SK-N-SH (cell line): ENCODE data around the gene MFNG. TPM values are rescaled to one million over a fixed set of nuclear protein-coding genes. Genes with fewer than 3 reads are reported as not detected.

Source experiments
- CTCF ChIA-PET: fragments of 300-600, 350-600 bp; formaldehyde crosslinking; extraction: SDS; loops from one replicate; lab custom pipeline; 2021; lab: Yijun Ruan, JAX
- POLR2A ChIA-PET: fragments of 350-600 bp; sonication (Branson Sonifier 250); formaldehyde crosslinking; extraction: SDS; loops from one replicate; lab custom pipeline; 2020; ENCODE audit warnings: antibody characterized with exemption, inconsistent platforms; lab: Yijun Ruan, JAX
- DNase-seq: peaks from one replicate; pipeline ENCODE4 v3.0.0; 2012
- H2AFZ ChIP-seq: fragments of 200-600 bp; sonication (generic); 2 replicates; pipeline ENCODE4 v1.8.1; 2016; ENCODE audit warnings: antibody characterized with exemption, mild to moderate bottlenecking, low read depth
- H3F3A ChIP-seq: fragments of 200-600 bp; sonication (generic); replicated peaks from 2 replicates; pipeline ENCODE3; 2016; ENCODE audit warnings: antibody characterized with exemption, mild to moderate bottlenecking; ENCODE audit not compliant: insufficient read depth
- H3K27ac ChIP-seq, 2 experiments: fragments of 200-500 bp in 1 of 2; fragments of 200-600 bp in 1 of 2; sonication (Bioruptor generic) in 1 of 2; sonication (generic), shearing (Covaris generic) in 1 of 2; 2 replicates each; pipeline versions ENCODE4 v1.5.1 to v1.6.1; 2014 to 2016; ENCODE audit warnings: low read depth in 2 of 2, inconsistent platforms in 1 of 2, low read length in 1 of 2, mild to moderate bottlenecking in 1 of 2, mixed read lengths in 1 of 2
- H3K27me3 ChIP-seq: fragments of 200-600 bp; sonication (generic), shearing (Covaris generic); 2 replicates; pipeline ENCODE4 v1.6.1; 2016; ENCODE audit warnings: mixed run types; ENCODE audit not compliant: insufficient read depth
- H3K36me3 ChIP-seq, 2 experiments: fragments of 200-500 bp in 1 of 2; fragments of 200-600 bp in 1 of 2; sonication (Bioruptor generic) in 1 of 2; sonication (generic) in 1 of 2; replicated peaks in 1 of 2; 2 replicates each; pipeline versions ENCODE3 to v1.5.1; 2014 to 2016; ENCODE audit warnings: low read length in 1 of 2, mild to moderate bottlenecking in 1 of 2; ENCODE audit not compliant: insufficient read depth in 2 of 2, control insufficient read depth in 1 of 2
- H3K4me1 ChIP-seq, 2 experiments: fragments of 200-500 bp in 1 of 2; fragments of 200-600 bp in 1 of 2; sonication (Bioruptor generic) in 1 of 2; sonication (generic), shearing (Covaris generic) in 1 of 2; 2 replicates each; pipeline versions ENCODE4 v1.5.1 to v1.6.1; 2014 to 2016; ENCODE audit warnings: low read depth in 1 of 2, low read length in 1 of 2, mixed run types in 1 of 2; ENCODE audit not compliant: insufficient read depth in 2 of 2, control insufficient read depth in 1 of 2
- H3K4me2 ChIP-seq: fragments of 200-600 bp; sonication (generic), shearing (Covaris generic); 2 replicates; pipeline ENCODE4 v1.6.1; 2017; ENCODE audit warnings: mixed run types
- H3K4me3 ChIP-seq, 2 experiments: fragments of 200-500 bp in 1 of 2; fragments of 200-600 bp in 1 of 2; sonication (Bioruptor generic) in 1 of 2; sonication (generic), shearing (Covaris generic) in 1 of 2; 2 replicates each; pipeline versions ENCODE4 v1.5.1 to v1.8.1; 2014 to 2016; ENCODE audit warnings: low read depth in 2 of 2, inconsistent platforms in 1 of 2, low read length in 1 of 2, mild to moderate bottlenecking in 1 of 2, mixed read lengths in 1 of 2, moderate library complexity in 1 of 2
- H3K79me2 ChIP-seq: fragments of 200-600 bp; sonication (generic); 2 replicates; pipeline ENCODE4 v1.8.1; 2017; ENCODE audit warnings: mild to moderate bottlenecking; ENCODE audit not compliant: insufficient read depth
- H3K9ac ChIP-seq: fragments of 200-600 bp; sonication (generic); 2 replicates; pipeline ENCODE4 v1.6.1; 2017; ENCODE audit warnings: mixed run types
- H3K9me2 ChIP-seq: fragments of 200-600 bp; sonication (generic); 2 replicates; pipeline ENCODE4 v1.6.1; 2017; ENCODE audit warnings: mixed run types
- H3K9me3 ChIP-seq: fragments of 200-600 bp; sonication (generic); 2 replicates; pipeline ENCODE4 v1.6.1; 2017; ENCODE audit warnings: mixed run types, mild to moderate bottlenecking, moderate library complexity
- H4K20me1 ChIP-seq: fragments of 200-600 bp; sonication (generic); 2 replicates; pipeline ENCODE4 v1.6.1; 2017; ENCODE audit warnings: mild to moderate bottlenecking, mixed run types; ENCODE audit not compliant: insufficient read depth
- CHD2 ChIP-seq: fragments of 150-350 bp; IDR thresholded peaks from 2 replicates; pipeline ENCODE4 v1.6.1; 2018; ENCODE audit warnings: low read length; ENCODE audit not compliant: partially characterized antibody
- ELF1 ChIP-seq: IDR thresholded peaks from 2 replicates; pipeline ENCODE4 v1.4.0; 2012
- EP300 ChIP-seq, 2 experiments: IDR thresholded peaks; 2 replicates each; pipeline versions ENCODE4 v1.4.0 to v1.6.1; 2012; ENCODE audit warnings: borderline replicate concordance in 1 of 2, low read depth in 1 of 2, low read length in 1 of 2
- FOXJ3 ChIP-seq: sonication (generic); formaldehyde crosslinking; IDR thresholded peaks from 2 replicates; pipeline ENCODE4 v1.5.1; 2020; ENCODE audit warnings: mild to moderate bottlenecking, missing genetic modification reagents
- GATA2 ChIP-seq: sonication (generic); formaldehyde crosslinking; IDR thresholded peaks from 2 replicates; pipeline ENCODE4 v1.5.0; 2020; ENCODE audit warnings: mild to moderate bottlenecking, missing genetic modification reagents
- NRF1 ChIP-seq: IDR thresholded peaks from 2 replicates; pipeline ENCODE4 v1.6.1; 2012; ENCODE audit warnings: low read depth, mild to moderate bottlenecking, low read length
- POLR2AphosphoS5 ChIP-seq: IDR thresholded peaks from 2 replicates; pipeline ENCODE4 v1.6.1; 2012; ENCODE audit warnings: low read depth, low read length
- RAD21 ChIP-seq: IDR thresholded peaks from 2 replicates; pipeline ENCODE4 v1.6.1; 2012; ENCODE audit warnings: mild to moderate bottlenecking, low read length
- RCOR1 ChIP-seq: fragments of 150-350 bp; IDR thresholded peaks from 2 replicates; pipeline ENCODE4 v1.6.1; 2017; ENCODE audit warnings: antibody characterized with exemption, low read length
- REST ChIP-seq: IDR thresholded peaks from 2 replicates; pipeline ENCODE4 v1.6.1; 2012; ENCODE audit warnings: mild to moderate bottlenecking, low read depth, low read length, moderate library complexity
- RXRA ChIP-seq: IDR thresholded peaks from 2 replicates; pipeline ENCODE4 v1.4.0; 2012; ENCODE audit warnings: low read depth, mild to moderate bottlenecking, borderline replicate concordance
- SMC3 ChIP-seq: IDR thresholded peaks from 2 replicates; pipeline ENCODE4 v1.6.1; 2012; ENCODE audit warnings: low read depth, low read length, improper control_type of control experiment
- TAF1 ChIP-seq: IDR thresholded peaks from 2 replicates; pipeline ENCODE4 v1.6.1; 2012; ENCODE audit warnings: low read depth, mild to moderate bottlenecking, low read length, moderate library complexity, borderline replicate concordance
- TEAD4 ChIP-seq: IDR thresholded peaks from 2 replicates; pipeline ENCODE4 v1.4.0; 2012; ENCODE audit warnings: mild to moderate bottlenecking, borderline replicate concordance; ENCODE audit not compliant: insufficient read depth
- WGBS: methylation state at CpG from one replicate; pipeline ENCODE4 v1.1.6; 2017; ENCODE audit warnings: low lambda C conversion rate; 5-methylcytosine and 5-hydroxymethylcytosine counted together
- polyA plus RNA-seq, 3 experiments: library from polyadenylated mRNA; depleted of rRNA; stranded (reverse); fragments of >200 nt; gene quantifications; 2 replicates each; pipeline ENCODE4 v1.2.3, GENCODE V29; 2012
- TF ChIP-seq, protein P1 (sequence below): IDR thresholded peaks from 2 replicates; pipeline ENCODE4; 2012
- TF ChIP-seq, protein P2 (sequence below): fragments of 150-350 bp; IDR thresholded peaks from 2 replicates; pipeline ENCODE4 v1.6.1; 2016; ENCODE audit warnings: mild to moderate bottlenecking, low read depth, low read length

The MFNG gene
- polyA plus RNA-seq, 1 of the 3 experiments (the other 2 are of a cell fraction) = 0.18 TPM

DNA sequence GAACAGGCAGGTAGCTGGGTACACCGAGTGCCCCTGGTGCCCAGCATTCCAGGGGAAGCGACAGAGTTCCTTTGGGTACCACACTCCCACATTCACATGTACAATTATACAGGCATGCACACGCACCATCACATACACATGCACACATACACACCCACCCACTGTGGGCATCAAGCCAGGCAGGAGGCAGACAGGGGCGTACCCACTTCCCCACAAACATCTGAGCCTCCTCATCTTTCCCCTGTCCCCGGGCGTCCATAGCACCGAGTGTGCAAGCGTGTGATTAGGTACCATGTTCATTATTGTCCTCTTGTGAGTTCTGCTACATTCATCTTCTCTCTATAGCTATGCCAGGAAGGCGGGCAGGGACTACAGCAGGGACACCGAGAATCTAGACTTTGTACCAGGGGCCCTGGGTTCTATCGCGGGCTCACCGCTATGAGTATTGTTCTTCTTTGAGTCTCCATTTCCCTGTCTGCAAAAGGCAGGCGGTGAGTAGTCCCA, 35.1 kb upstream of the MFNG start:
- Histone ChIP-seq H3K9me2 (no peaks in the 10 kb centered on the region), H3K4me3 (no peak overlapping the region)
- TF ChIP-seq, protein P1, sequence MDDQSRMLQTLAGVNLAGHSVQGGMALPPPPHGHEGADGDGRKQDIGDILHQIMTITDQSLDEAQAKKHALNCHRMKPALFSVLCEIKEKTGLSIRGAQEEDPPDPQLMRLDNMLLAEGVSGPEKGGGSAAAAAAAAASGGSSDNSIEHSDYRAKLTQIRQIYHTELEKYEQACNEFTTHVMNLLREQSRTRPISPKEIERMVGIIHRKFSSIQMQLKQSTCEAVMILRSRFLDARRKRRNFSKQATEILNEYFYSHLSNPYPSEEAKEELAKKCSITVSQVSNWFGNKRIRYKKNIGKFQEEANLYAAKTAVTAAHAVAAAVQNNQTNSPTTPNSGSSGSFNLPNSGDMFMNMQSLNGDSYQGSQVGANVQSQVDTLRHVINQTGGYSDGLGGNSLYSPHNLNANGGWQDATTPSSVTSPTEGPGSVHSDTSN = no peak
- TF ChIP-seq GATA2 (CRISPR knock-in tag) = no peak
- TF ChIP-seq TAF1 = no peak
- no peak for TF ChIP-seq TEAD4
- no peak for TF ChIP-seq FOXJ3 (CRISPR knock-in tag)
- TF ChIP-seq, protein P2, sequence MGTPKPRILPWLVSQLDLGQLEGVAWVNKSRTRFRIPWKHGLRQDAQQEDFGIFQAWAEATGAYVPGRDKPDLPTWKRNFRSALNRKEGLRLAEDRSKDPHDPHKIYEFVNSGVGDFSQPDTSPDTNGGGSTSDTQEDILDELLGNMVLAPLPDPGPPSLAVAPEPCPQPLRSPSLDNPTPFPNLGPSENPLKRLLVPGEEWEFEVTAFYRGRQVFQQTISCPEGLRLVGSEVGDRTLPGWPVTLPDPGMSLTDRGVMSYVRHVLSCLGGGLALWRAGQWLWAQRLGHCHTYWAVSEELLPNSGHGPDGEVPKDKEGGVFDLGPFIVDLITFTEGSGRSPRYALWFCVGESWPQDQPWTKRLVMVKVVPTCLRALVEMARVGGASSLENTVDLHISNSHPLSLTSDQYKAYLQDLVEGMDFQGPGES = no peak
- TF ChIP-seq RCOR1 = no peak
- no peak for TF ChIP-seq POLR2AphosphoS5
- no peak for TF ChIP-seq CHD2
- no peak for TF ChIP-seq RXRA
- no peak for TF ChIP-seq REST
- TF ChIP-seq RAD21 = no peak
- no peak for TF ChIP-seq NRF1
- no peak for TF ChIP-seq EP300 (IDR thresholded peaks at IDR 0.05; ENCODE audit: borderline replicate concordance in 1 of 2, low read depth in 1 of 2, low read length in 1 of 2)
- TF ChIP-seq ELF1 = no peak
- TF ChIP-seq SMC3 = no peak
- TF ChIP-seq, all 33 proteins: peak for 0
- H2AFZ ChIP-seq = no peak overlapping the region
- no peaks in the 10 kb centered on the region for H3K27me3 ChIP-seq
- POLR2A ChIA-PET = no interaction called here
- peaks cover 0 to 4% of the 10 kb centered on the region in 2 experiments for H3K36me3 ChIP-seq
- H3K9ac ChIP-seq = no peak overlapping the region
- H3K4me1 ChIP-seq = peaks cover 12 to 14% of the 10 kb centered on the region in 2 experiments; a peak in 3 of 4 replicates
- peaks cover 8% of the 10 kb centered on the region for H3K79me2 ChIP-seq
- DNase-seq = no peak
- H3F3A ChIP-seq = peaks cover 5% of the 10 kb centered on the region
- H3K27ac ChIP-seq = no peak overlapping the region
- no peaks in the 10 kb centered on the region for H3K9me3 ChIP-seq
- no peak overlapping the region for H3K4me2 ChIP-seq
- CTCF ChIA-PET = interaction anchor here (0.7 to 2.1 kb wide), 3 partner anchors 17 to 49 kb away, joined by 3 to 16 read pairs (median 4); no protein-coding TSS in a partner anchor
- H4K20me1 ChIP-seq = no peaks in the 10 kb centered on the region
- WGBS = 92% methylated on average over 14 of the region's 14 CpGs
